ENCODE measurements around the gene TSPAN10.
"Not testable (repeated sequence)": the region's sequence is repeated elsewhere in the genome, so short reads cannot be mapped to it uniquely, and the experiment has no call there.

Gene TSPAN10

DNA sequence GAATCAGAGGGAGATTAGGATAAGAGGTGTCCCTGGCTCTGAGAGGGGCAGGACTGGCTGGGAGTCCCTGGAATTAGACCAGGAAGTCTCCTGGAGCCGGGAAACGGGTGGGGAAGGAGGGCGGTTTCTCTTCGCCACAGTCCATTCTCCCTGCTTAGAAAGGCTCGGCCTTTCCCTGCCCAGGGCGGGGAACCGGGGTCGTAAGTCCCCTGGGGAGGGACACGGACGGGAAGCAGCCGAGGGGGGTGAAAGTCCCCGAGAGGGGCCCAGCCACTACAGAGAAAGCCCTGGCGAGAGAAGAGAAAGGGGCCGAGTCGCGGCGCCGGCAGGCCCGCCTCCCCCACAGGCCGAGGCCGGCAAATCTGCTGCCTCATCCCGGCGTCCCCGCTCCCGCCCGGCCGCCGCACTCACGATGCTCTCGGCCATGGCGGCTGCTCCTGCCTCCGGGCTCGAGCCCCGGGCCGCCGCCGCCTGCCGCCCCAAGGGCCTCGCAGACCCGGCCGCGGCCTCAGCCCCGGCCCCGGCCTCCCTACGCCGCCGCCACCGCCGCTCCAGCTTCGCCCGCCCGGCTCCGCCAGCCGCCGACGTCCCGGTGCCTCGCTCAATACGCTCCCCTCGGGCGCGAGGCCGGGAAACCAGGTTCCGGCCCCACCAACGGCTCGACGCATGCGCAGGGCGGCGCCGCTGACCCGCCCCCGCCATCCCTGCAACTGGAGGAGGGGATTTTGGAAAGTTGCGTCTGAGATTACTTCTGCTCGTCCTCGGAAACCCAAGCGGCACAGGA is at the start of gene TSPAN10, which contains the start of gene NPLOC4:
TSS of gene TSPAN10 (plus strand) at position 692 of the 784 bp plus-strand sequence. CDS start 5,217 bp downstream, outside the sequence.
TSS of gene NPLOC4 (minus strand) at position 608 of the 784 bp plus-strand sequence. CDS start at position 426, 182 bp downstream.
- DNase-seq (ENCODE audit: low read depth): peak; percentile 78

DNA sequence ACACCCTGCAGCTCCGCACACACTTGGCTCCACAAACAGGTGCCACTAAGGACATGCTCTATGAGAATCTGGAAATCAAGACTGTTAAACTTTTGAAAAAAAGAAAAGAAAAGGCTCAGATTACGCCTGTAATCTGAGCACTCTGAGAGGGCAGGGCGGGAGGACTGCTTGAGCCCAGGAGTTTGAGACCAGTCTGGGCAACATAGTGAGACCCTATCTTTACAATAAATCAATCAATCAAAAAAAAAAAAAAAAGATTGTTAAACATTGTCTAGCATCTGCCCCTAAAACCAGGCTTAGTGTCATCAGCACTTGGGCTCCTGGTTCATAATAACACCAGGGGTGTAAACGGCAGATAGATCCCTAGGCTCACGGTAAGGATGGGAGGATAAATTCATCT is 47.4 kb upstream of the TSPAN10 start:
- no peak for DNase-seq (ENCODE audit: low read depth)

DNA sequence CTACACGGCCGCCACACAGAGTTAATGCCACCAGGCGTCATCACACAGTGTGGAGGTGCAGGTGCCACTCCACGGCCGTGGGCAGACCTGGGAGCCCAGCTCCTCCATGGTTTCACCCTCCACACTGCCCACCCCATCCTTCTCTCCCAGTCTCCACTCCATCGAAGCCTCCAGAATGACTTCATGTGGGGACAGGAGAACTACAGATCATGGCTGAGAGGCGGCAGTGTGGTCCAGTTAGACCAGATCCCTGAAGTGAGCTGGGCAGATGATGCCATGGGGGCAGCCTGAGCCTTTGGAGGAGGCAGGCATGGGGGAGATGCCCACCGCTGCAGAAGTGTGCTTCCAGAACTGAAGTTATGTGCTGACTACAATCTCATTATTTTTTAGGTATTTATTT is 46.9 kb upstream of the TSPAN10 start:
- no peak for DNase-seq (ENCODE audit: low read depth)

DNA sequence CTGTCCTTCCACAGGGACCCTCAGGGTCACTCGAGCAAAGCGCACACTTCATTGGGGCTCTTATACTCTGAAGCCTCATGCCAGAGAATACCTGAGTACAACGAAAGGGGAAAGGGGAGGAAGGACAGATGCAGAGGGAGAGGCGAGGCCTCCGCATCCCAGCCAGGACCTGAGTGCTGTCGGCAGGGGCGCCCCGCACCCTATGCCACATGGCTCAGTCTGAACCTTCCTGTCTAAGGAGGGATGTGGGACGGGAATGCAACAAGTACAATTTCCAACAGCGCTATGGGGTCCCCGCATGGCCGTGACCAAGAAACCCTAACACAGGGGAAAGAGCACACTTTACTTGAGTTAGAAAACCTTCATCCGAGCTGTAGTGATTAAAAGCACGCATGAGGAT is 45.0 kb upstream of the TSPAN10 start:
- DNase-seq (ENCODE audit: low read depth): no peak

DNA sequence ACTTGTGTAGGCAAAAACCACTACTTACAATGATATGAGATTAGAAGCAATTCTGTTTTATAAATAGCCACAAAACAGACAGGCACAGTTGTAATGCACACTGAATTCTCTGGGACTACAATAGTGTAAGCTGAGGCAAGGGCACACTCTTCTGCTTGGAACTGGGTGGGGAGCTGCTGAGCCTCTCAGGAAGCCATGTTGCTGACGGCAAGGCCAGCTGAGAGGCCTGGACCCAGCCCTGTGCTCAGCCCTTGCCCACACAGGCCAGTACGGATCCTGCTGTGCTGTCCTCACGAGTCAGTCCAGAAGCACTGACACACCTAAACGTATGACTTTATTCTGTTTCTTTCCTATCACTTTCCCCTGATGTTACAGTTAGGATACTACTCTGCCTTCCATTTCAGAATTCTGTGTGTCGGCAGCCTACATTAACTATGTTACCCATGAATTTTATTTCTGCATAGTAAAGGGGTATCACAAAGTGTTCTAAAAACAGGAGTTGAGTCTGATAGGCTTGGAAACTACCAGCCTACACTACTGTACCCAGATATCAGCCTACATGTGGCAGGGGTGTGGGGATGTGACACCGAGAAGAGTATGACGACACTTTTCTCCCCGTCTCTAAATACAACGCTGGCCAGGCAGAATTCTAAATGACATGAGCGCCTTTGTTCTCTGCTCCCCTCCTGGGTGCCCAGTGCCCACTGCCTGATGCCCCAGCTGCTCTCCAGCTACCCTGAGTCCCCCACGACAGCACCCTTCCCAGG is 43.7 kb upstream of the TSPAN10 start:
- no peak for DNase-seq (ENCODE audit: low read depth)

DNA sequence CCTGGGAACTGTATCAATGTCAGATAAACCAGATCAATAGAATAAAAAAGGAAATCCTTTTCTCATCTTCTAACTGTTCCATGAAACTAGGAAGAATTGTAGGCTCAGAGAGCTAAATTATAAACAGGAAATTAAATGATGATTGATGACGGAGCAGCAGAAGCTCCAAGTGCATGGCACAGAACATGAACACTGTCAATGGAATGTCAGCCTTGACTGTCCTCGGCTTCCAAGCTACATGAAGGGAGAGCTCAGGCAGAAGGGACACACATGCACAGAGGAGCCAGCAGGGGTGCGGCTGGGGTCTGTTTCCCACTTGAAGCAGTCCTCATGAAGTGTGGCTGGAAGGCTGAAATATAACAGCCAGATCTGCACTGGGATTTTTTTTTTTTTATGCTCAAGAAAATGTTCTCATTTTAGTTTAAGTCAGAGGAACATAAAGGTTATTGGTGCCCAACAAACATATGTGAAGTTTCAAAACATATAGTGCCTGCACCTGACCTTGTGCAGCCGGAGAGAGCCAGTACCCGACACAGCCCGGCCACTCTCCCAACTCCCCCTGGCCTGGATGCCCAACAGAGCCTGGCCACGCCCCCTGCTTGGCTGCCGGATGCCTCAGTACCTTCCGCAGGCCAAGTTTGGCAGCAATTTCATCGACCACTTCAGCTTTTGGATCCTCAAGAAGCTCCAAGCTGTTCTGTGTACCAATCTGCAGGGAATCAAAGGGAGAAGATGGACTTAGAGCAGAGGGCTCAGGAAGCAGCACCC is 37.1 kb upstream of the TSPAN10 start:
- DNase-seq (ENCODE audit: low read depth): no peak

DNA sequence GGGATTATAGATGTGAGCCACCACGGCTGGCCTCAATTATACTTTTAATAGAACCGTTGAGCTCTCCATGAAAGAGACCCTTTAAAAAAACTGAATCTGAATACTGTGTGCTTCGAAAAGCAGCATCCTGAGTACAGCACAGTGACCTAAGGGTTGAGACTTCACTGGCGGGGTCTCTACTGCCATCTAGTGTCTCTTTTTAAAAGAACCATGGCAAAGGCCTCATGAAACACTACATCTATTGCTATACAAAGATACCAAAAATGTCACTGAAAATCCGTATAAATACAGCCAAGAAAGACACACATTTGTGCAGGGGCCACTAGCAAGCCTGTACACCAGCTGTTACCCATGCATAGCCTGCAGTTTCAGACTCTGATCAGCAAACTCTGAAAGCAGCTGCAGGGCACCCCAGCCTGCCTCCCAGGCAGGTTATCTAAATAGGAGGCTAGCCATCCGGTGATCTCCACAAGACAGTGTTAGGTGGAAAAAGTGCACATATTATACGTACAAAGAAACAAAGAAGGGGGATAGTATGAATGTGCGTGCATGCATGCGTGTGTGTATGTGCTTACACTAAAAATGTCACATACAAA is 35.4 kb upstream of the TSPAN10 start:
- DNase-seq (ENCODE audit: low read depth): peak; percentile 21

DNA sequence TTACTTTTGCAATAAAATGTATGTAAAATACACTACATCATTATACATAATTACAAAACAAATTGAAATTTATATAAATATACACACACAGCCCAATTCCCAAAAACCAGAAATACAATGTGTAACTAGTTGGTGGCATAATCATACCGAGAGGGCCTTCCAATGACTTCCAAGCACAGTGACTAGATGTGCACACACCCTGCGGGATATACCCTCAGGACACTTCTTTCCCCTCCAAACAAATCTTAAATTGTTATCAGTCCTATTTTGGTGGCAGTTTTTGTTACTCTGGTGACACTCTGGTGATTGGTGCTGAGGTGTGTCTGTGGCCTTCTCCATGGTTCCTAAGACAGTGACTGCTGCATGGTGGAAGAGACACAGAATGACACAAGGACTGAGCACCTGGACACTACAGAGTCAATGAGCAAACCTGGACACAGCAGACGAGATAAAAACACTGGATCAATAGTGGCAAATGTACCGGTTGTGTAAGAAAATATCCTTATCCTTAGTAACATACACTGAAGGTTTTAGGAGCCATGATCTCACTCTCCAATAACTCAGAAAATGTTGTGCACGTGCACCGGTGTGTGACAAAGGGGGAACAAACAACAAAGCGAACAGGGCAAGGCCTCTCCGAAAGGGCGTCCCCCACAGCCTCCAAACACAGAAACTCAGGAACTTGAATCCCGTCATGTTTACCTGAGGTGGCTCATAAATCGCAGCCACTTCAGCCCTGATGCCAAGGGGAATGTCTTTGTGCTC is 33.0 kb upstream of the TSPAN10 start:
- no peak for DNase-seq (ENCODE audit: low read depth)

DNA sequence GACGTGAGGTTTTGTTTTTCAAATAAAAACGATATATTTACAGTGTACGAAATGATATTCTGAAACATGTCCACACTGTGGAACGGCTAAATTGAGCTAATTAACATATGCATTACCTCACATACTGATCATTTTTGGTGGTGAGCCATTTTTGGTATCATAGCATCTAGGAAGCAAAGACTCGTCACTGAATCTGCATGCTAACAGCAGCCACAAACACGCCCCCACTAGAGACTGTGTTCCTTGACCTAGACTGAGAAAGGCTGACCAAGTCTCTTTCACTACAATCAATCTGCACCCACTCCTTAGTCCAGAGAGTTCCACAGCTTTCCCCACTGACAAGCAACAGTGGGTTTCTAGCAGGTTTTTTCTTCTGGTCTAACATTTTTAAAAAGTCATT is 29.6 kb upstream of the TSPAN10 start:
- DNase-seq (ENCODE audit: low read depth): no peak

DNA sequence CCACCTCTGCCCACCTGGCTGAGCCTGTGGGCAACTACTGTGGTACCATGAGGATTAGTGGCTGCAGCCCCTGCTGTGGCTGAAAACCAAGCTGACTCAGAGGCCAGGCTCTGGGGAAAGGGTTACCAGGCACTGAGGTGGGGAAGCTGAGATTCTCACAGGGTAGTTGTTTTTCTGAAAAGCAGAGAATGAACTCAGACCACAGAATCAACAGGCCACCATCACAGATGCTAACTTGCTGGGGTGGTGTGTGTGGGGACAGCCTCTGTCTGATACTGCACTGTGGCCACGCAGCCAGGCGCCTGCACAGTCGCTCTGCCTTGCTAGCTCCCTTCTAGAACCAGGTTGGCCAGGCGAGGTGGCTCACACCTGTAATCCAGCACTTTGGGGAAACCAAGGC is 28.9 kb upstream of the TSPAN10 start:
- DNase-seq (ENCODE audit: low read depth): no peak

DNA sequence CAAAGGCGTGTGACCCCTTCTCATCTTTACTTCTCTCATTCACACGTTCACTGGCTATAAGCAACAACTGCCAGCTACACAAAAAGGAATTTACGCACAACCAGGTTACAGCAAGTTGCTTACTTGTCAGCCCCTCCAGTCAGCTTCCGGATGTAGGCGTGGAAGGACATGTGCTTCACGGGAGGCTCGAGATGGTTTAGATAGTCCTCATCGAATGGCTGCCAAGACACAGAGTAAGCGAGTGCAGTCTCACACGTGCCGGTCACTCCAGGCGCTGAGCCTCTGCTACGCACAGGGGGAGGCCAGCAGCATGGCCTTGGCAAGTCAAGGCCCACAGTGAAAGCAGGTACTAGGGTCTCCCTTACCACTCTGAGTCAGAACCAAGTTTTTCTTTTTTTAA is 28.4 kb upstream of the TSPAN10 start:
- DNase-seq (ENCODE audit: low read depth): no peak

DNA sequence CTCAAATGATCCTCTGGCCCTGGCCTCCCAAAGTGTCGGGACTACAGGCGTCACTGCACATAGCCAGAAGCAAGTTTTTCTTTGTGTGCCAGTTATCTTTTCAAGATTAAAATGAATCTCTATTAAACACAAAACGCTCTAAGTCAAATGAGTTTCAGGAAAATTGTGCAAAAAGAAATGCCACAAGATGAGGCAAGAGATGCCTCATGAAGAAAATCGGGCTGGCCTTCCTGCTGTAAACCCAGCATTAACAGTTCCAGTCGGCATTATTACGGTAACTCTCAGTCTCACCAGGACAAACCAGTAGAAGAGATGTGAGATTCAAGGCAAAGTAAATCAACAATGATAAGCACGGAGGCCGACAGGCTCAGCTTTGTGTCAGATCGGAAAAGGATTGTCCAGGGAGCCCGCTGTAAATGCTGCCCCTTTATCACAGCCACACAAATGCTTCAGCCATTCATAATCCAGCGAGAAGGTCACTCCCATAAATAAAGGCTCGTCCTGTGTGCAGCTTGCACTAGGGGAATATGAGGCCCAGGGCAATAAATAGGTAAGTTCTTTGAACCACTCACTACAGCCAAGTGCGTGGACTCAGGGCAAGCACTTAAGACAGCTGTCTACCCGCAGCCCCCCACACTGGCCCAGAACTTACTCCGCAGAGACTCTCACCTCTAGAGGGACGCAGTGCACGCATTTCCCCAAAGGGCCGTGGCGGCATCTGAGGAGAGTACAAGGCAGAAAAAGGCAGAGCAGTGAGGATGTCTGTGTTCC is 27.3 kb upstream of the TSPAN10 start:
- no peak for DNase-seq (ENCODE audit: low read depth)

DNA sequence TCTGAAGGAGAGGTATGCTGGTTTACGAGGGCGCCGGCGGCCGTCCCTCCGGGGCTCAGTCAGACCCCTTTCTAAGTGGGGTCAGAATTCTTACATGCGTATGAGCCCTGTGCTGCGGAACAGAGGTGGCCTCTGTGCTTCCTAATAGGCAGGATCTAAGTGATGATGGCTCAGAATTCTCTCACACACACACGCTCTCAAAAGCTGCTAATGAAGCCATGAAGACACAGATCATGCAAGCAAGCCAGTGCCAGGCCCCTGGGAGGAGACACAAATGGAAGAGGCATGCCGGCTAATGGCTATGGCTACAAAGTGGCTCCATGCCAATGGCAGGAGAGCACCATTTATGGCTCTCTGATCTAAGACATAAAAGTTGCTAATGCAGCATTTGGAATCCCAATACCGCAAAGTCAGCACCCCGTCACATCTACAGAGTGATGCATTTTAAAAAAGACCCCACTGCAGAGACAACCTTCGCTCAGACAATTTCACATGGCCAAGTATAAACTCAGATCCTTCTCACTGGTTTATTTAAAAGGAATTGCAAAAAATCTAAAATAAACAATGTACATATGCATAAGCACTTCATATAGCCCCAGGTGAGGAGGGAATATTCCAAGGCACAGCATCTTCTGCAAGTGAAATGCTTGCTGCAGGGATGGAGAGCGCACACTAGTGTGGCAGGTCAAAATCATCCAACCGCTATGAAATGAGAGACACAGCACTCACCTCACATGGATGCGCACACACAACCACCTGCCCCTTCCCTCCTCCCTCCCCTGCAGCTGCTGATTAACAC is 24.6 kb upstream of the TSPAN10 start:
- DNase-seq (ENCODE audit: low read depth): no peak

DNA sequence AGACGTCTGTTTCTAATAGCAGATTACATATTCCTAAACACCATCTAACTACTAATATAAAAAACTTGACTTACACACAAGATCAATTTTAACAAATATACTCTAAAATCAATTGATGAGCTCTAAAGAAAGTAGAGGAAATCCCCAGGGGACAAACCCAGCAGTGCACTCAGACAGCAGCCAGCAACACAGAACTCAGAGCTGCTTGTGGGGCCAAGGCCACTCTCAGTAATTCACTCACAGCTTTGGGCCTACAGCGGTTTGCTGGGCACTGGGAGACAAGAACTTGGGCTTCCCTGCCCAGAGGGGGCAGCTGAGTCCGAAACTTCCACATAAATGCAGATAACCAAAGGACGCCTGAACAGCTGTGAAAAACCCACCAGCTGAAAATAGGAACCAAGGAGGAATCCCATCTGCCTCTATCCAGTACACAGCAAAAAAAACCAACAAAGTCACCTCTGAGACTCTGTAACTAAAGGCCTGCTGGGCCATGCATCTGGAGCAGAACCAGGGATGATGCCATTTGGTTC is 21.5 kb upstream of the TSPAN10 start:
- DNase-seq (ENCODE audit: low read depth): no peak

DNA sequence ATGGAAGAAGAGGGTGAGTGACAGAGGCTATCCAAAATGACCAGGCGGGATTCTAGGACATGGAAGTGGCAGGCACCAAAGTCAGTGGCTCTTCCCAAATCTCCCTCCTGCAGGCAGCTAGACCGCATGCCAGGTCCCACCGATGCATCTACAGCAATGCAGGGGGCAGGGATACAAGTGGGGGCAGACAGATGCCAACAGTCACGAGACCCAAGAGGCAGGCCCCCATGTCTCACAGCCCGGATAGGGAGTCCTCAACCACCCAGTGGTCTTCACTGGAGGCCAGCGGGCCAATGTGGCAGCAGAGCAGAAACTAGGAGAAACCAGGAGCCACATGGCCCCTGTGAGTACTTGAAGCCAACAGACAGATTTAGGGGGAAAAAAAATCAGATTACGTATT is 20.1 kb upstream of the TSPAN10 start:
- no peak for DNase-seq (ENCODE audit: low read depth)

DNA sequence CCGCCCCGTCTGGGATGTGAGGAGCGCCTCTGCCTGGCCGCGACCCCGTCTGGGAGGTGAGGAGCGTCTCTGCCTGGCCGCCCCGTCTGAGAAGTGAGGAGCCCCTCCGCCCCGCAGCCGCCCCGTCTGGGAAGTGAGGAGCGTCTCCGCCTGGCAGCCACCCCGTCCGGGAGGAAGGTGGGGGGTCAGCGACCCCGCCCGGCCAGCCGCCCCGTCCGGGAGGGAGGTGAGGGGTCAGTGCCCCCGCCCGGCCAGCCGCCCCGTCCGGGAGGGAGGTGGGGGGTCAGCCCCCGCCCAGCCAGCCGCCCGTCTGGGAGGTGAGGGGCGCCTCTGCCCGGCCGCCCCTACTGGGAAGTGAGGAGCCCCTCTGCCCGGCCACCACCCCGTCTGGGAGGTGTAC is 18.7 kb upstream of the TSPAN10 start:
- DNase-seq (ENCODE audit: low read depth): not testable (repeated sequence)

DNA sequence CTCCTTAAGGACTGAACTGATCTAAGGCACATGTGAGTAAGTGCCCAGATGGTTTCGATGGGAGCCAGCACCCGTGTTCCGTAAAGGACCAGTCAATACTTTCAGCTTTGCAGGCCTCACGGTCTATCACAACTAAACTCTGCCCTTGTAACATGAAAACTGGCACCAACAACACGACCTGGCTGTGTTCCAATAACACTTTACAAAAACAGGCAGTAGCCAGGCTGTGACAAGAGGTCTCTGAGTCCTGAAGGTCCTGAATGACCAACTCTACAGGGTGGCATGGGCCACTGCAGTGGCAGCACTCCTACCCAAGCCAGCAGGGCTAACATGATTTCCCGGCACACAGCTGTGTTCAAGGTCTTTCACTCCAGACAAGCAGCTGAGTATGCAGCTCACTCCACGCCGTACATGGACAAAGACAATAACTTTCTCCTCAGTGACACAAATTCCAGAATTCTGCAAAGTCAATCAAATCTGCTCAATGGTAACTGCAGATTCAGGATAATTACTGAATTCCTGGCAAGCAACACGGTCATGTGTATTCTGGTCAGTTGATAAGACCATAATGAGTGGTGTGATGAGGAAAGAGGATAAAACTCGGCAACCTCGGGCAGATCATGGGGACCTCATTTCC is 15.4 kb upstream of the TSPAN10 start:
- no peak for DNase-seq (ENCODE audit: low read depth)

DNA sequence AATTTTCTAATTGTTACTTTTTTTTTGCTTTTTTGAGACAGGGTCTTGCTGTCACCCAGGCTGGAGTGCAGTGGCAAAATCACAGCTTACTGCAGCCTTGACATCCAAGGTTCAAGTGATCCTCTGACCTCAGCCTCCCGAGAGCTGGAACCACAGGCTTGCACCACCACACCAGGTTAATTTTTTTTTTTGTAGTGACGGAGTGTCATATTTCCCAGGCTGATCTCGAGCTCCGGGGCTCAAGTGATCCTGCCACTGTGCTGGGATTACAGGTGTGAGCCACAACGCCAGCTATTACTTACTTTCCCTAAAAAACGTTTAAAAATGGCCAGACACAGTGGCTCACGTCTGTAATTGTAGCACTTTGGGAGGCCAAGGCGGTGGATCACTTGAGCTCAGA is 6.7 kb upstream of the TSPAN10 start:
- no peak for DNase-seq (ENCODE audit: low read depth)

DNA sequence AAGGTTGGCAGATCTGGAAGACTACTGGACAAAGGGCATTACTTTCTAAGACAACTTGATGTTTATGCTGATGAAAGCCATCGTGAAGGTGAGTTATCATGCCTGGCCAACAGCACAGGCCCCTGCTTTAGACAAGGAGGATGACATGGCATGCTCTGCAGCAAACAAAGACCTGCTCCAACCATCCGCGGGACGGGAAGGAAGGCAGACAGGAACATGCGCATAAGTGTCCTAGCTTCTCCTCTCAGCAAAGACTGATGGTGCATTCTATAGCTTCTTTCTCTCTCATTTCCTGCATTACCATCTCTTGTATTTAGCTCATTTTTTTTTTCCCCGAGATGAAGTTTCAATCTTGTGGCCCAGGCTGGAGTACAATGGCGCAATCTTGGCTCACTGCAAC is 5.5 kb upstream of the TSPAN10 start:
- no peak for DNase-seq (ENCODE audit: low read depth)

Measured in CMK (cell line).